Smooth muscle cell (in vitro differentiated cells): ENCODE data around the gene CFAP92. TPM values are rescaled to one million over a fixed set of nuclear protein-coding genes. Genes with fewer than 3 reads are reported as not detected.

ENCODE experiments used
- DNase-seq: peaks from one replicate; lab custom pipeline; 2025; ENCODE audit not compliant: unreplicated experiment; lab: John Stamatoyannopoulos, UW
- H2AFZ ChIP-seq: fragments of 200-600 bp; sonication (generic); 2 replicates; pipeline ENCODE4 v1.6.0; 2016; ENCODE audit warnings: antibody characterized with exemption, low read depth, mild to moderate bottlenecking
- H3F3A ChIP-seq: fragments of 200-600 bp; sonication (generic); 2 replicates; pipeline ENCODE4 v1.6.0; 2017; ENCODE audit warnings: antibody characterized with exemption, low read depth
- H3K27ac ChIP-seq: fragments of 200-600 bp; sonication (generic); 2 replicates; pipeline ENCODE4 v1.5.1; 2016; ENCODE audit warnings: low read depth, mild to moderate bottlenecking
- H3K27me3 ChIP-seq: fragments of 200-600 bp; sonication (generic); 2 replicates; pipeline ENCODE4 v1.6.1; 2016; ENCODE audit warnings: low read depth, mild to moderate bottlenecking
- H3K36me3 ChIP-seq: fragments of 200-600 bp; sonication (generic); 2 replicates; pipeline ENCODE4 v1.5.1; 2016; ENCODE audit warnings: low read depth
- H3K4me1 ChIP-seq: fragments of 200-600 bp; sonication (generic); 2 replicates; pipeline ENCODE4 v1.5.1; 2016; ENCODE audit warnings: low read depth
- H3K4me2 ChIP-seq: fragments of 200-600 bp; sonication (generic); 2 replicates; pipeline ENCODE4 v1.6.0; 2016; ENCODE audit warnings: mild to moderate bottlenecking
- H3K4me3 ChIP-seq: fragments of 200-600 bp; sonication (generic); 2 replicates; pipeline ENCODE4 v1.5.1; 2016; ENCODE audit warnings: mild to moderate bottlenecking
- H3K79me2 ChIP-seq: fragments of 200-600 bp; sonication (generic); 2 replicates; pipeline ENCODE4 v1.6.0; 2016; ENCODE audit warnings: low read depth, mild to moderate bottlenecking
- H3K9ac ChIP-seq: fragments of 200-600 bp; sonication (generic); 2 replicates; pipeline ENCODE4 v1.6.0; 2016; ENCODE audit warnings: low read depth
- H3K9me3 ChIP-seq: fragments of 200-600 bp; sonication (generic); replicated peaks from 2 replicates; pipeline ENCODE4 v1.5.1; 2016; ENCODE audit warnings: low read depth
- H4K20me1 ChIP-seq: fragments of 200-600 bp; sonication (generic); 2 replicates; pipeline ENCODE4 v1.6.0; 2016; ENCODE audit warnings: low read depth
- CTCF ChIP-seq: fragments of 200-600 bp; sonication (generic); IDR thresholded peaks from 2 replicates; pipeline ENCODE4 v1.5.1; 2017; ENCODE audit warnings: borderline replicate concordance, mild to moderate bottlenecking, antibody characterized with exemption; ENCODE audit not compliant: insufficient read depth, poor library complexity, severe bottlenecking
- WGBS: methylation state at CpG from one replicate; pipeline ENCODE4 v1.1.7; 2016; ENCODE audit warnings: low lambda C conversion rate; 5-methylcytosine and 5-hydroxymethylcytosine counted together
- polyA plus RNA-seq: library from polyadenylated mRNA; unstranded; fragments of >200 nt; fragmentation: Nextera tagmentation; extraction: Ambion mirVana; gene quantifications from 2 replicates; pipeline ENCODE4 v1.2.1, GENCODE V29; 2016
- total RNA-seq: library from RNA; depleted of rRNA; stranded (reverse); fragments of >200 nt; gene quantifications from 2 replicates; pipeline ENCODE4 v1.2.3, GENCODE V29; 2014

CFAP92 gene
- total and polyA plus RNA-seq, 2 experiments from 2014 or later = 0.67 to 0.85 TPM

GRCh38 chr3:128991355-128991895 lies 2.5 kb downstream of the CFAP92 start:
- TF ChIP-seq CTCF = no peak
- 97% methylated on average over 18 of the region's 18 CpGs for WGBS
- Histone ChIP-seq H3K4me1 (peaks cover 17% of the 10 kb centered on the region), H4K20me1 (no peaks in the 10 kb centered on the region), H3F3A (no peaks in the 10 kb centered on the region), H3K36me3 (no peaks in the 10 kb centered on the region), H3K4me2 (no peak overlapping the region), H3K27me3 (peaks cover 15% of the 10 kb centered on the region), H3K79me2 (no peaks in the 10 kb centered on the region), H3K27ac (no peak overlapping the region), H3K9ac (no peak overlapping the region), H2AFZ (no peak overlapping the region), H3K4me3 (no peak overlapping the region), H3K9me3 (no peaks in the 10 kb centered on the region)
- no peak for DNase-seq

DNA sequence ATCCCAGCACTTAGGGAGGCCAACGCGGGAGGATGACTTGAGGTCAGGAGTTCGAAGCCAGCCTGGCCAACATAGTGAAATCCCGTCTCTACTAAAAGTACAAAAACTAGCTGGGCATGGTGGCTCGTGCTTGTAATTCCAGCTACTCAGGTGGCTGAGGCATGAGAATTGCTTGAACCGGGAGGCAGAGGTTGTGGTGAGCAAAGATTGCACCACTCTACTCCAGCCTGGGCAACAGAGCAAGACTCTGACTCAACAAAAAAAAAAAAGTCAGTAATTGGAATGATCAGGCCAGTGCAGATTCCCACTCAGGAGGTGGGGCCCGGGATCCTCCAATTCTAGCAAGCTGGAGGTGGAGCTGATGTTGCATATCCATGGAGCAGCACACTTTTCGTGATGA lies 5.6 kb downstream of the CFAP92 start:
- Histone ChIP-seq H3K9me3 (no peaks in the 10 kb centered on the region), H3K4me1 (peaks cover 11% of the 10 kb centered on the region), H3K36me3 (no peaks in the 10 kb centered on the region), H3K27me3 (peaks cover under 1% of the 10 kb centered on the region), H3K9ac (no peak overlapping the region), H3F3A (no peaks in the 10 kb centered on the region), H3K4me3 (no peak overlapping the region), H3K4me2 (no peak overlapping the region), H3K27ac (no peak overlapping the region), H4K20me1 (no peaks in the 10 kb centered on the region), H3K79me2 (no peaks in the 10 kb centered on the region), H2AFZ (no peak overlapping the region)
- no peak for DNase-seq
- 94% methylated on average over 8 of the region's 8 CpGs for WGBS
- TF ChIP-seq CTCF = no peak

- DNase-seq = no peak
- no peak overlapping the region for H3K4me2 ChIP-seq
- no peak for TF ChIP-seq CTCF
- H3K27me3 ChIP-seq = no peaks in the 10 kb centered on the region
- WGBS = 87% methylated on average over 15 of the region's 15 CpGs
- H3K4me1 ChIP-seq = peaks cover 6% of the 10 kb centered on the region
- H3K79me2 ChIP-seq = no peaks in the 10 kb centered on the region
- no peaks in the 10 kb centered on the region for H3K36me3 ChIP-seq
- H3K27ac ChIP-seq = no peak overlapping the region
- H3K9ac ChIP-seq = no peak overlapping the region
- no peaks in the 10 kb centered on the region for H3F3A ChIP-seq
- no peak overlapping the region for H3K4me3 ChIP-seq
- H3K9me3 ChIP-seq = no peaks in the 10 kb centered on the region
- H2AFZ ChIP-seq = no peak overlapping the region
- no peaks in the 10 kb centered on the region for H4K20me1 ChIP-seq
Observed at GRCh38 chr3:128987302-128988100, 6.4 kb downstream of the CFAP92 start.
